Measurements from ENCODE around the gene PIPOX. TPM values are rescaled to one million over a fixed set of nuclear protein-coding genes. Genes with fewer than 3 reads are reported as not detected.

Gene PIPOX
- total RNA-seq, 6 experiments from 2014 or later, result 167 to 322 (median 226) TPM

DNA sequence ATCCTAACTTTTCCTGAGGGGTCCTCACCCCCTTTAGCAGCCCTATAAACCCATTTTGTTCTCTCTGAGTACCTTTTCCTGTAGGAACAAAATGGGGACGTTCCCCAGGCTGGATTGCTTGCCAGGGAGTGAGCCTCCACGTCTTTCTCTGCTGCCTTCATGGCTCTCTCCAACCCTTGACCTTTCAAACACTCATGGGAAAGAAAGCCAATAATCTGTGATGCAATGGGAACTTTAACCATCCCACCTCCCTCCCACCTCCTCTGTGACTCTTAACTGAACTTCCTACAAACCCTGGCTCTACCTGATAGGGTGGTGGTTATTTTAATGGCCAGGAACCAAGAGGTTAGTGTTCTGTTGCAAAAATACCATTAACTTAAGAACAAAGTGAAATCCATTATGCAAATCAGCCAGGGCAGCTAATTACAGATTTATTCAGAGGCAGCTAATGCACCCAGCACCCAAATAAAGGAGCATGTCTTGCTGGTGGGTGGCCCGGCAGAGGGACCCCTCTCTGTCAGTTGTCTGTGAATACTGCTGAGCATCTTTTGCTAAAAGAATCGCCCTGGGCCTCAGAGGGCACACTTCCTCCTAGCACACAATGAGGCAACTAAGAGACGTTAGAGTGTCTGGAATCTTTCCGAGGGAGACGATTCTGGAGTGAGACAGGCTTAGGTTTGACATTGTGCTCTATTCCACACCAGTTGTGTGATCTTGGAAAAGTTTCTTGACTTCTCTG, 3.0 kb downstream of the PIPOX start:
- intact Hi-C loops (cut with DNase I), result loop anchor here in 1 of 2 donors (5.0 kb wide), 1 partner anchor 61 kb away; no protein-coding TSS in a partner anchor
- peak overlapping the region in 2 of 3 donors; percentile 72 to 86 for H3K27ac ChIP-seq
- peaks cover 0 to 60% (median 18%) of the 10 kb centered on the region in 4 donors for H3K4me1 ChIP-seq
- TF ChIP-seq POLR2A (IDR thresholded peaks at IDR 0.05), result no peak
- TF ChIP-seq, protein P1, sequence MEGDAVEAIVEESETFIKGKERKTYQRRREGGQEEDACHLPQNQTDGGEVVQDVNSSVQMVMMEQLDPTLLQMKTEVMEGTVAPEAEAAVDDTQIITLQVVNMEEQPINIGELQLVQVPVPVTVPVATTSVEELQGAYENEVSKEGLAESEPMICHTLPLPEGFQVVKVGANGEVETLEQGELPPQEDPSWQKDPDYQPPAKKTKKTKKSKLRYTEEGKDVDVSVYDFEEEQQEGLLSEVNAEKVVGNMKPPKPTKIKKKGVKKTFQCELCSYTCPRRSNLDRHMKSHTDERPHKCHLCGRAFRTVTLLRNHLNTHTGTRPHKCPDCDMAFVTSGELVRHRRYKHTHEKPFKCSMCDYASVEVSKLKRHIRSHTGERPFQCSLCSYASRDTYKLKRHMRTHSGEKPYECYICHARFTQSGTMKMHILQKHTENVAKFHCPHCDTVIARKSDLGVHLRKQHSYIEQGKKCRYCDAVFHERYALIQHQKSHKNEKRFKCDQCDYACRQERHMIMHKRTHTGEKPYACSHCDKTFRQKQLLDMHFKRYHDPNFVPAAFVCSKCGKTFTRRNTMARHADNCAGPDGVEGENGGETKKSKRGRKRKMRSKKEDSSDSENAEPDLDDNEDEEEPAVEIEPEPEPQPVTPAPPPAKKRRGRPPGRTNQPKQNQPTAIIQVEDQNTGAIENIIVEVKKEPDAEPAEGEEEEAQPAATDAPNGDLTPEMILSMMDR (IDR thresholded peaks at IDR 0.05), result no peak
- H3K9me3 ChIP-seq, result no peaks in the 10 kb centered on the region
- peak overlapping the region; percentile 1 to 84 (median 75) for H3K4me3 ChIP-seq
- H3K27me3 ChIP-seq, result no peaks in the 10 kb centered on the region
- peak; percentile 59 to 79 (median 66) for ATAC-seq
- 11% methylated on average over 6 of the region's 7 CpGs for WGBS (ENCODE audit: insufficient coverage, low coverage, low lambda C conversion rate, missing lambda C conversion rate)
- peaks cover 0 to 36% (median 0%) of the 10 kb centered on the region in 4 donors for H3K36me3 ChIP-seq
- DNase-seq, result peak in 2 of 3 donors; percentile 36 to 72

DNA sequence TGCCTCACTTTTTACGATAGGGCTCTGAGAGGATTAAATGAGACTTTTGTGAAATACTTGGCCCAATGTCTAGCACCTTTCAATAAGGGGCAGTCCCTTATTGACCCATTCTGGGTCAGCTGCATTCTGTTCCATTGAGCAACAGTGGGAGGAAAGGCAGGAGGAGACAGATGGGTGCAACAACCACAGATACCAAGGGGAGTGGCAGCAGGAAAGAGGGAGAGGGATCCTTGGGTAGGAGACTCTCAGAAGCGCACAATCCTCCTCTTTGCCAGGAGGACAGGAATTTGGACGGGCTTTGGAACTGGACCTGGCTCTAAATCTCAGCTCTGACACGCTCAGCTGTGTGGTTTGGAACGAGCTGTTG, 3.5 kb downstream of the PIPOX start:
- DNase-seq, result peak in 2 of 3 donors; percentile 60 to 84
- intact Hi-C loops (cut with DNase I), result loop anchor here in 1 of 2 donors (5.0 kb wide), 1 partner anchor 61 kb away; no protein-coding TSS in a partner anchor

DNA sequence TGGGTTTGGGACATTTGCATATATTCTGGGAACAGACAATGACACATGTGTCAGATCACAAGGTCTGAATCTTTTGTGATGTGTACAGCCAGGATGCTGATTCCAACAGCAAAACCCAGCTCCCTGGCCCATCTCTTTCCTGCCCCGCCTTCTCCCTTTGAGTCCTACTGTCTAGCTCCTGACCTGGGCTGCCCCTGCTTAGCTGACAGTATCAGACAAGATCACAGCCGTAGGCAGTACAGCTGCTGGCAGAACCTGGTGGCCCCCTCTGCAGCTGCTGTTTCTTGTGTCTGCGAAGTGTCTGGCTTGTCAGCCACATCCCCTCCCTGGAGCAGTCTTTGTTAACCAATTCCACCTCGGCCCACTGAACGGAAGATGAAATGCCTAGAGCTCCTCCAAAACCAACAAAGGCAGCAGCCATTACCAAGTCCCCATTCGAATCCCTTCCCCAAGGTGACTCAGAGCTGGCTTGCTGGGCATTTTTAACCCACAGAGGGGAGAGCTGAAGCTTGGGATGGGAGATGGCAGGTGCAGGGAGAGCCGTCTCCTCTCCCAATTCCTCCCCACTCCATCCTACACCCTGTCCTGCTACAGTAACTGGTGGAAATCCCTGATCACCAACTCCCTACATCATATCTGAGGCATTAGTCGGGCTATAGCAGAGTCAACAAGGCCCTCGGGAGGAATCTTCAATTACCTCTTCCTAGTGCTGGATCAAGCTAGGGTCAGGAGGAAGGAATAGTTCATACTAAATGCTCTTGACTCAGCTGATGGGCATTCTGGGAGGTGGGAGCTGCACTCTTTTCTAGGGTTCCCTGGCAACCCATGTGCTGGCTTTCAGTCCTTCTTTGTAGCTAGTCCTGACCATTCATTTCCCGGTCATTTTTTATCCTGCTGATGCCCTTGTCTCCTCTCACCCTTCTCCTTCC, 5.8 kb downstream of the PIPOX start:
- peaks cover 0 to 59% (median 13%) of the 10 kb centered on the region in 4 donors for H3K4me1 ChIP-seq
- intact Hi-C loops (cut with DNase I), result loop anchor here in 1 of 2 donors (5.0 kb wide), 1 partner anchor 59 kb away; no protein-coding TSS in a partner anchor
- H3K4me3 ChIP-seq, result no peak overlapping the region
- 66% methylated on average over 6 of the region's 10 CpGs for WGBS (ENCODE audit: insufficient coverage, low coverage, low lambda C conversion rate, missing lambda C conversion rate)
- H3K9me3 ChIP-seq, result no peaks in the 10 kb centered on the region
- peaks cover 0 to 60% (median 5%) of the 10 kb centered on the region in 4 donors for H3K36me3 ChIP-seq
- no peak for TF ChIP-seq POLR2A (IDR thresholded peaks at IDR 0.05)
- TF ChIP-seq, protein P1 (IDR thresholded peaks at IDR 0.05), result no peak
- no peak for DNase-seq
- no peak for ATAC-seq
- no peak overlapping the region for H3K27ac ChIP-seq
- no peaks in the 10 kb centered on the region for H3K27me3 ChIP-seq

More for the DNA sequence above, 3.5 kb downstream of the PIPOX start:
- 38% methylated on average over 4 of the region's 5 CpGs for WGBS (ENCODE audit: insufficient coverage, low coverage, low lambda C conversion rate, missing lambda C conversion rate)
- peak; percentile 41 to 71 (median 52) for ATAC-seq
- no peak for TF ChIP-seq POLR2A (IDR thresholded peaks at IDR 0.05)
- TF ChIP-seq, protein P1 (IDR thresholded peaks at IDR 0.05), result no peak
- peaks cover 0 to 65% (median 18%) of the 10 kb centered on the region in 4 donors for H3K4me1 ChIP-seq
- no peaks in the 10 kb centered on the region for H3K27me3 ChIP-seq
- peak overlapping the region; percentile 1 to 84 (median 75) for H3K4me3 ChIP-seq
- H3K27ac ChIP-seq, result peak overlapping the region in 2 of 3 donors; percentile 72 to 86
- H3K9me3 ChIP-seq, result no peaks in the 10 kb centered on the region
- peaks cover 0 to 41% (median 0%) of the 10 kb centered on the region in 4 donors for H3K36me3 ChIP-seq

DNA sequence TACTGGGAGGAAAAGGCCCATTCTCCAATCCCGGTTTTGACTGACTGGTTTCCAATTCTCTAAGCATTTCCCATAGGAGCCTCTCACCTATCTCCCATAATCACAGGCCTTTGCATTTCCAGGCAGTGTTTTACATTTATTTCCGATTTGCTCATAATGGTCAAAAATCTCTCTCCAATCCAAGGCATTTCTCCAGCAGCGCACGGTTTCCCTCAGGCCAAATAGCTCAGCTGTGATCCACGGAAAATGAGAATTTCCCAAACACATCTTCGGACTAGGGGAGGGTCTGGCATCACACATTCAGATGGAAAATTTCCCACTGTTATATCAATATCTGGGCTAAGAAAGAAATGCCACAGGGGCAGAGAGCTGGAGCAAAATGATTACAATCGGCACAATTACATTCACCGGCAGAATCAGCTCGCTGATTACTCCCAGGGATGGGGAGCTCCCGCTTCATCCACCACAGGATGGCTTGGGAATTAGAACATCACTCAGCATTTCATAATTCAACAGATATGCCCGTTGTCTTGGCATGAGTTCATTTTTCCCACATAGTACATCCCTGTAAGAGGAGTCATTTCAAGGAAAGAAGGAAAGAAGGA, 6.7 kb downstream of the PIPOX start:
- ATAC-seq (no peak), DNase-seq (no peak)
- no peak overlapping the region for H3K27ac ChIP-seq
- no peaks in the 10 kb centered on the region for H3K27me3 ChIP-seq
- H3K36me3 ChIP-seq, result peaks cover 0 to 70% (median 10%) of the 10 kb centered on the region in 4 donors
- no peaks in the 10 kb centered on the region for H3K9me3 ChIP-seq
- no peak overlapping the region for H3K4me3 ChIP-seq
- no peak for TF ChIP-seq POLR2A (IDR thresholded peaks at IDR 0.05)
- TF ChIP-seq, protein P1 (IDR thresholded peaks at IDR 0.05), result no peak
- 84% methylated on average over 11 of the region's 11 CpGs for WGBS (ENCODE audit: insufficient coverage, low coverage, low lambda C conversion rate, missing lambda C conversion rate)
- intact Hi-C loops (cut with DNase I), result loop anchor here in 1 of 2 donors (5.0 kb wide), 1 partner anchor 58 kb away; no protein-coding TSS in a partner anchor
- H3K4me1 ChIP-seq, result peaks cover 0 to 59% (median 13%) of the 10 kb centered on the region in 4 donors

All from right lobe of liver (tissue), 6 donors.